VCaP (cell line): Measurements from ENCODE around the gene TESK2.
"Not testable (repeated sequence)": the region's sequence is repeated elsewhere in the genome, so short reads cannot be mapped to it uniquely, and the experiment has no call there.

Experiments used
- H3K27ac ChIP-seq: fragments of 450-650 bp; 2 replicates; pipeline ENCODE4 v1.5.1; 2017
- CTCF ChIP-seq: fragments of 450-650 bp; conservative IDR thresholded peaks from 2 replicates; pipeline ENCODE4 v1.5.1; 2017; ENCODE audit warnings: mild to moderate bottlenecking, moderate library complexity

TESK2 gene

GRCh38 chr1:45490626-45491486, at the start of gene TESK2:
Gene TESK2, minus strand, starts transcription at chr1:45491163. Its CDS starts 33,378 bp downstream, at chr1:45457785.
- no peak for TF ChIP-seq CTCF
- H3K27ac ChIP-seq: peak within 1 kb of the TSS; percentile 85

GRCh38 chr1:45536886-45537285, 45.9 kb upstream of the TESK2 start:
- TF ChIP-seq CTCF: no peak
- H3K27ac ChIP-seq: no peak overlapping the region

GRCh38 chr1:45535988-45536766, 45.2 kb upstream of the TESK2 start:
- no peak for TF ChIP-seq CTCF
- no peak overlapping the region for H3K27ac ChIP-seq

GRCh38 chr1:45531873-45532272, 40.9 kb upstream of the TESK2 start:
- TF ChIP-seq CTCF: no peak
- no peak overlapping the region for H3K27ac ChIP-seq

- TF ChIP-seq CTCF: no peak
Measured at GRCh38 chr1:45530632-45531135, 39.7 kb upstream of the TESK2 start.

GRCh38 chr1:45526135-45526644, 35.2 kb upstream of the TESK2 start:
- H3K27ac ChIP-seq: peak overlapping the region; percentile 23
- TF ChIP-seq CTCF: no peak

More at GRCh38 chr1:45530632-45531135, 39.7 kb upstream of the TESK2 start:
- no peak overlapping the region for H3K27ac ChIP-seq

GRCh38 chr1:45523975-45524374, 33.0 kb upstream of the TESK2 start:
- H3K27ac ChIP-seq: not testable (repeated sequence)

GRCh38 chr1:45523516-45523915, 32.6 kb upstream of the TESK2 start:
- not testable (repeated sequence) for H3K27ac ChIP-seq
